Measurements from ENCODE around the gene LCP2. TPM values are rescaled to one million over a fixed set of nuclear protein-coding genes. Genes with fewer than 3 reads are reported as not detected.
A peak's percentile ranks its signal among the peaks of the same experiment; 100 is the strongest.

LCP2 gene
- total RNA-seq, 1 experiment from 2014 or later: 0.36 TPM

GRCh38 chr5:170202117-170202516 lies 95.5 kb downstream of the LCP2 start:
- Histone ChIP-seq H3K36me3 (ENCODE audit: control insufficient read depth, insufficient read depth, low read length) (no peaks in the 10 kb centered on the region), H3K9me3 (ENCODE audit: control insufficient read depth, insufficient read depth, low read depth, low read length) (no peaks in the 10 kb centered on the region), H3K27me3 (ENCODE audit: control insufficient read depth, insufficient read depth, low read length) (no peaks in the 10 kb centered on the region), H3K27ac (ENCODE audit: low read length) (no peak overlapping the region; the same call in 1 of the 2 replicates), H3K4me1 (ENCODE audit: control insufficient read depth, insufficient read depth, low read length) (peaks cover 7% of the 10 kb centered on the region; the same call in 1 of the 2 replicates), H3K4me3 (ENCODE audit: low read depth in 2 of 2, low read length in 2 of 2) (no peak overlapping the region)
- CTCF ChIA-PET: no interaction called here
- no peak for ATAC-seq
- in situ Hi-C loops (cut with HindIII; ENCODE audit: low pct_unique_long_range_greater_than_20kb, low sequenced_read_pairs) (no loop called here), intact Hi-C loops (cut with micrococcal nuclease; ENCODE audit: unreplicated experiment) (no loop called here)
- no peak for DNase-seq (ENCODE audit: low read depth, low spot score)
- TF ChIP-seq SIN3A (IDR thresholded peaks at IDR 0.05; ENCODE audit: borderline replicate concordance, insufficient read depth, low read depth, low read length) (no peak), CTCF (IDR thresholded peaks at IDR 0.05) (no peak), TCF7L2 (IDR thresholded peaks at IDR 0.05; ENCODE audit: low read depth, low read length) (no peak), POLR2AphosphoS5 (IDR thresholded peaks at IDR 0.05; ENCODE audit: low read depth, low read length) (no peak)
- TF ChIP-seq, protein P1, sequence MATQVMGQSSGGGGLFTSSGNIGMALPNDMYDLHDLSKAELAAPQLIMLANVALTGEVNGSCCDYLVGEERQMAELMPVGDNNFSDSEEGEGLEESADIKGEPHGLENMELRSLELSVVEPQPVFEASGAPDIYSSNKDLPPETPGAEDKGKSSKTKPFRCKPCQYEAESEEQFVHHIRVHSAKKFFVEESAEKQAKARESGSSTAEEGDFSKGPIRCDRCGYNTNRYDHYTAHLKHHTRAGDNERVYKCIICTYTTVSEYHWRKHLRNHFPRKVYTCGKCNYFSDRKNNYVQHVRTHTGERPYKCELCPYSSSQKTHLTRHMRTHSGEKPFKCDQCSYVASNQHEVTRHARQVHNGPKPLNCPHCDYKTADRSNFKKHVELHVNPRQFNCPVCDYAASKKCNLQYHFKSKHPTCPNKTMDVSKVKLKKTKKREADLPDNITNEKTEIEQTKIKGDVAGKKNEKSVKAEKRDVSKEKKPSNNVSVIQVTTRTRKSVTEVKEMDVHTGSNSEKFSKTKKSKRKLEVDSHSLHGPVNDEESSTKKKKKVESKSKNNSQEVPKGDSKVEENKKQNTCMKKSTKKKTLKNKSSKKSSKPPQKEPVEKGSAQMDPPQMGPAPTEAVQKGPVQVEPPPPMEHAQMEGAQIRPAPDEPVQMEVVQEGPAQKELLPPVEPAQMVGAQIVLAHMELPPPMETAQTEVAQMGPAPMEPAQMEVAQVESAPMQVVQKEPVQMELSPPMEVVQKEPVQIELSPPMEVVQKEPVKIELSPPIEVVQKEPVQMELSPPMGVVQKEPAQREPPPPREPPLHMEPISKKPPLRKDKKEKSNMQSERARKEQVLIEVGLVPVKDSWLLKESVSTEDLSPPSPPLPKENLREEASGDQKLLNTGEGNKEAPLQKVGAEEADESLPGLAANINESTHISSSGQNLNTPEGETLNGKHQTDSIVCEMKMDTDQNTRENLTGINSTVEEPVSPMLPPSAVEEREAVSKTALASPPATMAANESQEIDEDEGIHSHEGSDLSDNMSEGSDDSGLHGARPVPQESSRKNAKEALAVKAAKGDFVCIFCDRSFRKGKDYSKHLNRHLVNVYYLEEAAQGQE (IDR thresholded peaks at IDR 0.05; ENCODE audit: insufficient read depth in 1 of 2, low read depth in 2 of 2, low read length in 1 of 2): no peak
- no TSS peak for BruUV-seq (replicated peaks)
- POLR2A ChIA-PET: no interaction called here

- no TSS peak for BruUV-seq (replicated peaks)
- Histone ChIP-seq H3K36me3 (ENCODE audit: control insufficient read depth, insufficient read depth, low read length) (no peaks in the 10 kb centered on the region), H3K4me3 (ENCODE audit: low read depth in 2 of 2, low read length in 2 of 2) (no peak overlapping the region), H3K9me3 (ENCODE audit: control insufficient read depth, insufficient read depth, low read depth, low read length) (no peaks in the 10 kb centered on the region), H3K27ac (ENCODE audit: low read length) (peak overlapping the region; percentile 23; the same call in 1 of the 2 replicates), H3K27me3 (ENCODE audit: control insufficient read depth, insufficient read depth, low read length) (no peaks in the 10 kb centered on the region), H3K4me1 (ENCODE audit: control insufficient read depth, insufficient read depth, low read length) (peaks cover 4% of the 10 kb centered on the region; the same call in 1 of the 2 replicates)
- DNase-seq (ENCODE audit: low read depth, low spot score) (no peak), ATAC-seq (no peak)
- intact Hi-C loops (cut with micrococcal nuclease; ENCODE audit: unreplicated experiment) (no loop called here), in situ Hi-C loops (cut with HindIII; ENCODE audit: low pct_unique_long_range_greater_than_20kb, low sequenced_read_pairs) (no loop called here)
- TF ChIP-seq, protein P1 (IDR thresholded peaks at IDR 0.05; ENCODE audit: insufficient read depth in 1 of 2, low read depth in 2 of 2, low read length in 1 of 2): no peak
- TF ChIP-seq POLR2AphosphoS5 (IDR thresholded peaks at IDR 0.05; ENCODE audit: low read depth, low read length) (no peak), CTCF (IDR thresholded peaks at IDR 0.05) (no peak), SIN3A (IDR thresholded peaks at IDR 0.05; ENCODE audit: borderline replicate concordance, insufficient read depth, low read depth, low read length) (no peak), TCF7L2 (IDR thresholded peaks at IDR 0.05; ENCODE audit: low read depth, low read length) (no peak)
- ChIA-PET POLR2A (no interaction called here), CTCF (no interaction called here)
Observed at GRCh38 chr5:170201311-170201710, 96.3 kb downstream of the LCP2 start.

Data from Panc1 (cell line).